Measurements from ENCODE around the gene ATF7.

Gene ATF7

DNA sequence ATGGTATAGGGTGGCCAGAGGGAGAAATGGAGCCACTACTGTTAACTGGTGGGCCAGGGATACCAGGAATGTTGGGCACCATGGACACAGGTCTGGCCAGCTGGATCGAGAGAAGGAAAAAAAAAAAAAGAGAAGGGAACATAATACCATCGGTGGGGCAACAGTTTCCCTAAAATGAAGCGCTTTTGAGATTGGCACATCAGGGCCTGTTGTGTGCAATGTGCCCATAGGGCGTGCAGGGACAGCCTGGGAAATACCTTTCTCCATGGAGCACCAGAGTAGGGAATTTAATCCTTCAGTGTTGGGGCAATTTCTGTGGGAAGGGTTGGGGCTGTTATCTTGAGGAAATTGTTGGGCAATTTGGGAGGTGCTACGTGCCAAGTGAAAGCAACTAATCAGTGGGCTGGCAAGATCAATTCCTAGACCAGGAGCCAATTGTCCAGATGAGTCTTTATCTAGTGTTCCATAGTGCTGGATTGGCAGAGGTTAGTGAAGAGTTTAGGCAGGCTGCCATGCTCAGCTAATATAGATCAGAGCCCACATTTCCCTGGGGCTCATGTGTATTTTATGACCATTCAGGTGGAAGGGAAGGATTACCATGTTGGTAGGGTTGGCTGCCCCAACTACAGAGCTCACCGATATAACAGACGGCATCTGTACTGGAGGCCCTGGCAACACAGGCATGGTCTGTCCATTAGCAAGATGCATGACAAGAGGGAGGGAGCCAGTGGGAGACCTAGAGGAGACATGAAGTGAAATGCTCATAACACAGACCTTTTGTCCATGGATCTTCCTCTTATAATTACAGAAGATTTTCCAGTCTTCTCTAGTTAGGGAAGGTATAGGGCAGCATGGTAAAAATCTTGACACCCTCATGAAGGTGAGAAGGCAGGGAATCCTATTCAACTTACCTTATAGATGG lies 93.4 kb downstream of the ATF7 start:
- H3K4me3 ChIP-seq = no peak overlapping the region
- H3K27me3 ChIP-seq (ENCODE audit: low read depth) = no peaks in the 10 kb centered on the region
- peaks cover 28% of the 10 kb centered on the region for H3K36me3 ChIP-seq (replicated peaks)
- no peaks in the 10 kb centered on the region for H3K9me3 ChIP-seq
- DNase-seq (ENCODE audit: low spot score in 2 of 2) = no peak
- in situ Hi-C loops (cut with MboI; ENCODE audit: low sequenced_read_pairs) = no loop called here
- H3K4me1 ChIP-seq = no peaks in the 10 kb centered on the region

DNA sequence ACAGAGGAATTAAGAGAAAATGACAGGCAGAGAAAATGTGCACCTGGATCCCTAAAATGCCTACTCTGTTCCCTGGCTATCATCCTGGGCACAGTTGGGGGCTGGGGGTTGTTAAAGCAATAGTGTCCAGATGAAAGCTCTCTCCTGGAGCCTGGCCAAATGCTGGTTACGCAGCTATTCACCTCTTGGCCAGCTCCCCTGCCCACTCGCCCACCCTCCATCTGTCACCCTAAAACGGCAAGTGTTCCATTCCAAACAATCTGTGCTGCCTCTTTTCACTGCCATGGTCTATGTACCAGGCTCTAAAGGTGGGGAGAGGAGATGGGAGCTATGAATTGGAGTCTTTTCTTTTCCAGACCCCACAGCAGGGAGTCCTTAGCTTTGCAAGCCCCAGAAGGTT lies 94.2 kb downstream of the ATF7 start:
- Histone ChIP-seq H3K4me3 (no peak overlapping the region), H3K27me3 (ENCODE audit: low read depth) (no peaks in the 10 kb centered on the region), H3K36me3 (replicated peaks) (peaks cover 26% of the 10 kb centered on the region), H3K4me1 (no peaks in the 10 kb centered on the region), H3K9me3 (no peaks in the 10 kb centered on the region)
- in situ Hi-C loops (cut with MboI; ENCODE audit: low sequenced_read_pairs) = no loop called here
- DNase-seq (ENCODE audit: low spot score in 2 of 2) = no peak

- no peak overlapping the region for H3K4me3 ChIP-seq
- H3K36me3 ChIP-seq (replicated peaks) = peaks cover 22% of the 10 kb centered on the region
- H3K27me3 ChIP-seq (ENCODE audit: low read depth) = no peaks in the 10 kb centered on the region
- in situ Hi-C loops (cut with MboI; ENCODE audit: low sequenced_read_pairs) = no loop called here
- no peaks in the 10 kb centered on the region for H3K4me1 ChIP-seq
- no peaks in the 10 kb centered on the region for H3K9me3 ChIP-seq
- no peak for DNase-seq (ENCODE audit: low spot score in 2 of 2)
These were observed 95.3 kb downstream of the ATF7 start for GRCh38 chr12:53530920-53531319.

GRCh38 chr12:53530061-53530460 lies 96.1 kb downstream of the ATF7 start:
- no peak for DNase-seq (ENCODE audit: low spot score in 2 of 2)
- in situ Hi-C loops (cut with MboI; ENCODE audit: low sequenced_read_pairs) = no loop called here

DNA sequence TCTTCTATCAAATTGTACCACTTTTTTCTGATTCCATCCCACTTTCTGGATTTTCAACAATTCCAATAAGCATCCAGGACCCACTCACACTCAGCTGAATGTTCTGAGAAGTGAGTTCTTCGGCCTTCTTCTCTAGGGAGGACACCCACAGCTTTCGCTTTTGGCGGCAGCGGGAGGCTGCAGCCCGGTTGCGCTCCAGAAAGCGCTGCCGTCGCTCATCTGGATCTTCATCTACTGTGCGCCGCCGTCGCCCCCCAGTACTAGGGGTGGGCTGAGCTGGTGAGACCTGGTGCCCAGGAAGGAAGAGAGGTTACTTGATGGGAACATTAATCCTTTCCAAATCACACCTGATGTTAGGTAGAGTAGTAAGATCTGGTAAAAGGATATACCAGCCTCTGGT lies 101.7 kb downstream of the ATF7 start:
- H3K27me3 ChIP-seq (ENCODE audit: low read depth) = no peaks in the 10 kb centered on the region
- in situ Hi-C loops (cut with MboI; ENCODE audit: low sequenced_read_pairs) = no loop called here
- DNase-seq (ENCODE audit: low spot score in 2 of 2) = no peak
- H3K4me1 ChIP-seq = no peaks in the 10 kb centered on the region
- H3K9me3 ChIP-seq = no peaks in the 10 kb centered on the region
- no peak overlapping the region for H3K4me3 ChIP-seq
- H3K36me3 ChIP-seq (replicated peaks) = peaks cover 6% of the 10 kb centered on the region

More at GRCh38 chr12:53530061-53530460, 96.1 kb downstream of the ATF7 start:
- Histone ChIP-seq H3K4me3 (no peak overlapping the region), H3K27me3 (ENCODE audit: low read depth) (no peaks in the 10 kb centered on the region), H3K9me3 (no peaks in the 10 kb centered on the region), H3K4me1 (no peaks in the 10 kb centered on the region), H3K36me3 (replicated peaks) (peaks cover 22% of the 10 kb centered on the region)

DNA sequence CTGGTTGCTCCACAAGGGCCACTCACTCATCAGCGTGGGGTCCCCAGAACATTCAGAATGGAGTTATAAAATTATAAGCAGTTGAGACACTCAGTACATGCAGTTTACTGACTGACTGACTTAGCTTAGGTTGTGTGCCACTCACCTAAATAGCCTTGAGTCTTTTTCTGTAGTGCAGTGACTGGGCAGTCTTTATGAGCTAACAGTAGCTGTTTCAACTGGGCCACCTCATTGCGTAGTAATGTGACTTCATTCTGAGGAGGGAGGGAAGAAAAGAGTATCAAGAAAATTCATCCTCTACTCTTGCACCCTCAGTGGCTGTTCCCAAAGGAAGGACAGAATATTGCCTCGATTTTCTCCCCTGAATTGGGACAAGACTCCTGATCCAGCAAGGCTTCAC lies 103.1 kb downstream of the ATF7 start:
- no peak for DNase-seq (ENCODE audit: low spot score in 2 of 2)
- in situ Hi-C loops (cut with MboI; ENCODE audit: low sequenced_read_pairs) = no loop called here
- Histone ChIP-seq H3K4me3 (no peak overlapping the region), H3K36me3 (replicated peaks) (peaks cover 6% of the 10 kb centered on the region), H3K4me1 (no peaks in the 10 kb centered on the region), H3K9me3 (no peaks in the 10 kb centered on the region), H3K27me3 (ENCODE audit: low read depth) (no peaks in the 10 kb centered on the region)

- no peak for DNase-seq (ENCODE audit: low spot score in 2 of 2)
- Histone ChIP-seq H3K9me3 (no peaks in the 10 kb centered on the region), H3K4me3 (no peak overlapping the region), H3K36me3 (replicated peaks) (peaks cover 20% of the 10 kb centered on the region), H3K27me3 (ENCODE audit: low read depth) (no peaks in the 10 kb centered on the region), H3K4me1 (no peaks in the 10 kb centered on the region)
- in situ Hi-C loops (cut with MboI; ENCODE audit: low sequenced_read_pairs) = loop anchor here (10.0 kb wide), 1 partner anchor 314 kb away; the partner anchor contains the start of gene ITGB7
These were observed 107.8 kb downstream of the ATF7 start for GRCh38 chr12:53518381-53518780.

DNA sequence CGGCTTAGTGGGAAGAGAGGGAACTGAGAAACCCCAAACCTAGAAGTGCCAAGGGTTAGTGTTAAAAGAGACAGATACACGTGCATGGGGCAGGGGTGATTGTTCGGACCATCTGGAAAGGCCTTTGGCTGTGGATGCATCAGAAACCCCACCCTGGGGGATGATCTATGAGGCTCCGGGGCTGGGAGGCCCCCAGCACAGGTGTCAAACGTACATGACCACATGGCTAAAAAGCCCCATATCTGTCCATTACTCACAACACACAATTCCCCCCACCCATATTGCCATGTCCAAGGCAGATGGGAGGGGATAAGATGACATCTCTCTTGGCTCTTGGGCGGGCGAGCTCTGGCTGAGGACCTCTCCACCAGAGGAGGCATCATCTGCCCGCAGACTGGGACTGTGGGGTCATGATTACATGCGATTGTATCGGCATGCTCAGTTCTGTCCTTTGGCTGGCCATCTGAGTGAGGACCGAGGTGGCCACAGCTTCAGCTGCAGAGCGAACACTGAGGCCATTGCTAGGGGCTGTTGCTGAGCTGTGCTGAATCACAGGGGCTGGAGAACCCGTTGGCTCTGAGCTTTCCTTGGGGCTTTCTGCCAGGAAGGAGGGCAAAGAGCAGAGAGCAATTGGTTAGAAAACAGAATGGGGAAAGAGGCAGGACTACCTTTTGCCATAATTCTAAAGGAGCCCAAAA lies 109.3 kb downstream of the ATF7 start:
- Histone ChIP-seq H3K4me3 (no peak overlapping the region), H3K36me3 (replicated peaks) (peaks cover 13% of the 10 kb centered on the region), H3K4me1 (no peaks in the 10 kb centered on the region), H3K9me3 (no peaks in the 10 kb centered on the region), H3K27me3 (ENCODE audit: low read depth) (no peaks in the 10 kb centered on the region)
- in situ Hi-C loops (cut with MboI; ENCODE audit: low sequenced_read_pairs) = loop anchor here (10.0 kb wide), 1 partner anchor 312 kb away; the partner anchor contains the start of gene ITGB7
- DNase-seq (ENCODE audit: low spot score in 2 of 2) = no peak

DNA sequence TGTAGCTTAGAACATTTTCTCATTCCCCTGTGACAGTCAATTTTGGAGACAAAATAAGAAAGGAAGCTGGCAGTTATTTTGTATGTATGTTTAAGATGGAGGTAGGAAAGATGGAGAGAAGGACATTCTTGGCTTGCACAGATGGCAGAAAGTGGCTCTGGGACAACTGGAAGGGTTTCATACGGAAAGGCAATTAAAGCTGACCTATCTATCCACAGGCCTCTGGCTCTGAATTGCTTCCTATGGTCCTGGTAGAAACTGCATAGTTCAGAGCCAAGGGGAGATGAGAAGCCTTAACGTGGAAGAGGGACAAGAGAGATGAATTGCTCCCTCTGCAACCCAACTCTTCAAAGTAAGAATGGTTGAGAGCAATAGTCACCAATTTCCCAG lies 110.9 kb downstream of the ATF7 start:
- no peaks in the 10 kb centered on the region for H3K27me3 ChIP-seq (ENCODE audit: low read depth)
- in situ Hi-C loops (cut with MboI; ENCODE audit: low sequenced_read_pairs) = loop anchor here (10.0 kb wide), 1 partner anchor 310 kb away; the partner anchor contains the start of gene ITGB7
- no peaks in the 10 kb centered on the region for H3K9me3 ChIP-seq
- no peak for DNase-seq (ENCODE audit: low spot score in 2 of 2)
- no peaks in the 10 kb centered on the region for H3K4me1 ChIP-seq
- no peak overlapping the region for H3K4me3 ChIP-seq
- H3K36me3 ChIP-seq (replicated peaks) = peaks cover 13% of the 10 kb centered on the region

DNA sequence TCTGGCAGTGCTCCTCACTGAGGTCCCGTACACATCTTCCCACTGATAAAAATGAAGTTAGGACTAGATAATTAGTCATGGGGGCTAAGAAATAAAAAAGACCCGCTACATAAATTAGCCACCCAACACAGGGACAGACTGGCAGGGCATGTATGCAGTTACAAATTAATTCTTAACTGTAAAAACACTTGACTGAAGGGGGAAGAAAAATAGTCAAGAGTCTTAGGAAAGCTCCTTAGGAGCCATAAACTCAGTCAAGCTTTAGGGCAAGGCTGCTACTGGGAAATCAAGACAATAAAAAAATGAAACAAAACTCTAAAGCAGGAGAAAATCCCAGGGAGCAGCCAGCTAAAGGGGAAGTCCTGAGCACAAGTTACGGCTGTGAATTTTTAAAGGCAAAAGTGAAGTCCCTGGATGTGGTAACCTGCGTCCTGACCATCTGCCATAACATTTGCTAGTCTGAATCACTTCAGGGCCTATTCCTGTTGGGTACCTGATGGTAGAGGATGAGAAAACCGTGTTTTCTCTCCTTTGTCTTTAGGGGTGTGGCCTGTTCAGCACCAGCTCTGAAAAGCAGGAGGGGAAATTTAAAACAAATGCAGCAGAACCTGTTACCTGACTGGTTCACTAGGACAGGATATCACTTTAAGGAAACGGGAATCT lies 111.4 kb downstream of the ATF7 start:
- H3K4me1 ChIP-seq = no peaks in the 10 kb centered on the region
- no peak overlapping the region for H3K4me3 ChIP-seq
- peaks cover 13% of the 10 kb centered on the region for H3K36me3 ChIP-seq (replicated peaks)
- DNase-seq (ENCODE audit: low spot score in 2 of 2) = no peak
- in situ Hi-C loops (cut with MboI; ENCODE audit: low sequenced_read_pairs) = loop anchor here (10.0 kb wide), 1 partner anchor 310 kb away; the partner anchor contains the start of gene ITGB7
- H3K27me3 ChIP-seq (ENCODE audit: low read depth) = no peaks in the 10 kb centered on the region
- no peaks in the 10 kb centered on the region for H3K9me3 ChIP-seq

DNA sequence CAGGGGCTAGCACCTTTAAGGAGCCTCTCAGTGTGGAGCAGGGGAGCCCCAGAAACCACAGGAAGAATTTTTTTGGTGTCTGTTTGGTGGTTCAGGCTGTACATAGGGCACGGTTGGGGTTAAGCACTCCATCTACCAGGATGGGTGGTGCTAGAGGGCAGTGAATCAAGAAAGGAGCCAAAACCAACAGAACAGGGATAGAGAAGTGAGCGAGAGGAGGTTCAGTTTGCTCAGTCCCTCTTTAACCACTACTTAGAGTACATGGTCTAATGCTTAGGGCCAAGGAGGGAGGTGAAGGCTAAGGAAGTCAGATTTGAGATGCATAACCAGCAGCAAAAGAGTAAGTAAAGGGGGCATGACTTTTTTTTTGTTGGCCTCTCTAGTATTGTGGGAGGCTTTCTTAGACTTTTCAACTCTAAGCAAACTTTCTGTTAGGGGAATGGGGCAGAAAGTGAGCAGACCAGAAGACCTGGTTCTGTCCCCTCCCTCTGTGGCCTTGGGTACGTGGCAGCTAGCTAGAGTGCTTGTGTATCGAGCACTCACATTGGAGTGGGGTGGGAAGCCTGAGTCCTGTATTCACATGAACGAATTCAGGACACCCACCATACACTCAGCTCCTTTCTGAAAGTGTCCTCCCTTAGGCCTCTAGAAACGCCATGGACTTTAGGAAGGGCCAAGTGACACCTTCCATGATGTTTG lies 112.3 kb downstream of the ATF7 start:
- DNase-seq (ENCODE audit: low spot score in 2 of 2) = no peak
- in situ Hi-C loops (cut with MboI; ENCODE audit: low sequenced_read_pairs) = loop anchor here (10.0 kb wide), 1 partner anchor 309 kb away; the partner anchor contains the start of gene ITGB7
- Histone ChIP-seq H3K36me3 (replicated peaks) (peaks cover 13% of the 10 kb centered on the region), H3K27me3 (ENCODE audit: low read depth) (no peaks in the 10 kb centered on the region), H3K4me3 (no peak overlapping the region), H3K4me1 (no peaks in the 10 kb centered on the region), H3K9me3 (no peaks in the 10 kb centered on the region)

DNA sequence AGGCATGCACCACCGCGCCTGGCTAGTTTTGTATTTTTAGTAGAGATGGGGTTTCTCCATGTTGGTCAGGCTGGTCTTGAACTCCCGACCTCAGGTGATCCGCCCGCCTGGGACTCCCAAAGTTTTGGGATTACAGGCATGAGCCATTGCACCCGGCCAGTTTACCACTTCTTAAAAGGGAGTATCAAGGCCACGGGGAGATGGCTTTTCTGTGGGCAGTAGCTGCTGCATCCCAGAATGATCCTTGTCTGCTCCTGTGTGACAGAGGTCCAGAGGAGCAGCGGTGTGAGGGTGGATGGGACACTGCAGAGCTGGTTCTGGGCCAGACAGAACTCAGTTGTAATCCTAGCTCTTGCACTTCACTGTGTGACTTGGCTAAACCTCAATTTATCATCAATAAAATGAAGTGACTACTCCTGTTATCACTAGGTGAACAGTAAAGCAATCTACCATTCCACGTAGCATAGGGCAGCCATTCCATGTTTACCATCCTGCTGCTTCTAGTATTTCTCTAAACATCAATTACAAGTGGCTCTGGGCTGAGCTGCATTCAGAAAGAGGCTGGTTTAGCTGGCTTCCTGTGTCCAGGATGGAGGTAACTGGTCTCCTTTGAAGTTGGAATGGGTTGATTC lies 115.9 kb downstream of the ATF7 start:
- H3K36me3 ChIP-seq (replicated peaks) = peaks cover 17% of the 10 kb centered on the region
- no peaks in the 10 kb centered on the region for H3K27me3 ChIP-seq (ENCODE audit: low read depth)
- in situ Hi-C loops (cut with MboI; ENCODE audit: low sequenced_read_pairs) = loop anchor here (10.0 kb wide), 1 partner anchor 305 kb away; the partner anchor contains the start of gene ITGB7
- DNase-seq (ENCODE audit: low spot score in 2 of 2) = no peak
- H3K4me3 ChIP-seq = no peak overlapping the region
- no peaks in the 10 kb centered on the region for H3K4me1 ChIP-seq
- H3K9me3 ChIP-seq = no peaks in the 10 kb centered on the region
